ENCODE data around the gene NDUFA7. TPM values are rescaled to one million over a fixed set of nuclear protein-coding genes. Genes with fewer than 3 reads are reported as not detected.

The NDUFA7 gene
- total RNA-seq, 1 experiment from 2014 or later: 76.4 TPM

DNA sequence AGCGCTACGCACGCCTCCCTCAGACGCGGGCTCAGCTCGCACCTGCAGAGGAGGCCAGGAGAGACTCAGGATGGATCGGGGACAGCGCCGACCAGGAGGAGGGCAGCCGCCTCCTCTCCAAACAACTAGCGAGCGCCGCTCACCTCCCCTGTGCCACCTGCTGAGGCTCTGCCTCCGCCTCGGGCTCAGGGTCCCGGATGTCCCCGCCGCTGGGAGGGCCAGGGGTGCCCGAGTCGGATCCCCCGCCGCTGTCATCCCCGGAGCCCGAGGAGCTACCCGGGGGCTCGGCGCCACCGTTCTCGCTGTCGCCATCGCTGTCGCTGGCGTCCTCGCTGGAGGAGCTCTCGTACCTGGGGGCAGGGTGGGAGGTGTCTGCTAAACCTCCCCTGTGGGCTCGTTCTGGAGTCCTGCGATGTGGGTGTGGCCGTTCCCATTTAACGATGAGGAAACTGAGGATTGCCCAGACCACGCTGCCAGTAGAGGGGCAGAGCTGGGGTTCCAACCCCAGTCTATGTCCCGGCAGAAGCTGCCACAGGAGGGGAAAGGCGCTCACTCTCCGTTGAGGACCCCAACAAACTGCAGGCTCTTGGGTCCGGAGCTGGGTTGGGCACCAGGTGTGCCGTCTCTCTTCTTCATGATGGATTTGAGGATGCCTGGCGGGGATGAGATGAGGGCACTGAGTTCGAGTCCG lies 12.7 kb upstream of the NDUFA7 start:
- TF ChIP-seq, protein P1, sequence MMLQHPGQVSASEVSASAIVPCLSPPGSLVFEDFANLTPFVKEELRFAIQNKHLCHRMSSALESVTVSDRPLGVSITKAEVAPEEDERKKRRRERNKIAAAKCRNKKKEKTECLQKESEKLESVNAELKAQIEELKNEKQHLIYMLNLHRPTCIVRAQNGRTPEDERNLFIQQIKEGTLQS (CRISPR knock-in tag; conservative IDR thresholded peaks at IDR 0.05): no peak
- TF ChIP-seq, protein P2, sequence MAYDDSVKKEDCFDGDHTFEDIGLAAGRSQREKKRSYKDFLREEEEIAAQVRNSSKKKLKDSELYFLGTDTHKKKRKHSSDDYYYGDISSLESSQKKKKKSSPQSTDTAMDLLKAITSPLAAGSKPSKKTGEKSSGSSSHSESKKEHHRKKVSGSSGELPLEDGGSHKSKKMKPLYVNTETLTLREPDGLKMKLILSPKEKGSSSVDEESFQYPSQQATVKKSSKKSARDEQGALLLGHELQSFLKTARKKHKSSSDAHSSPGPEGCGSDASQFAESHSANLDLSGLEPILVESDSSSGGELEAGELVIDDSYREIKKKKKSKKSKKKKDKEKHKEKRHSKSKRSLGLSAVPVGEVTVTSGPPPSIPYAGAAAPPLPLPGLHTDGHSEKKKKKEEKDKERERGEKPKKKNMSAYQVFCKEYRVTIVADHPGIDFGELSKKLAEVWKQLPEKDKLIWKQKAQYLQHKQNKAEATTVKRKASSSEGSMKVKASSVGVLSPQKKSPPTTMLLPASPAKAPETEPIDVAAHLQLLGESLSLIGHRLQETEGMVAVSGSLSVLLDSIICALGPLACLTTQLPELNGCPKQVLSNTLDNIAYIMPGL (CRISPR knock-in tag; IDR thresholded peaks at IDR 0.05): 0 out of 2 replicates have a peak, but pooled peaks have one; percentile 19
- TF ChIP-seq MYBL2 (CRISPR knock-in tag; IDR thresholded peaks at IDR 0.05): 0 out of 2 replicates have a peak, but pooled peaks have one; percentile 21
- 0 out of 2 replicates have a peak, but pooled peaks have one; percentile 18 for TF ChIP-seq ETV6 (CRISPR knock-in tag; IDR thresholded peaks at IDR 0.05)
- H3K27ac Mint-ChIP-seq: no peak overlapping the region
- peaks cover 76% of the 10 kb centered on the region for H3K27me3 Mint-ChIP-seq (ENCODE audit: low read depth)
- DNase-seq (ENCODE audit: low spot score) (peak; percentile 57), ATAC-seq (peak; percentile 32)
- ChIA-PET POLR2A (interaction anchor here (0.6 to 1.1 kb wide), 2 partner anchors 10 to 243 kb away, joined by 3 read pairs; no protein-coding TSS in a partner anchor), CTCF (interaction anchor here (0.7 to 5.7 kb wide), 20 partner anchors 8 to 390 kb away, joined by 3 to 40 read pairs (median 6); partner anchors contain the start of genes KANK3, MARCHF2, RAB11B and ZNF414)
- H3K36me3 Mint-ChIP-seq: no peaks in the 10 kb centered on the region
- H3K9me3 Mint-ChIP-seq: no peaks in the 10 kb centered on the region
- H3K4me3 Mint-ChIP-seq: peak overlapping the region; percentile 70
- peaks cover 17% of the 10 kb centered on the region for H3K4me1 Mint-ChIP-seq

DNA sequence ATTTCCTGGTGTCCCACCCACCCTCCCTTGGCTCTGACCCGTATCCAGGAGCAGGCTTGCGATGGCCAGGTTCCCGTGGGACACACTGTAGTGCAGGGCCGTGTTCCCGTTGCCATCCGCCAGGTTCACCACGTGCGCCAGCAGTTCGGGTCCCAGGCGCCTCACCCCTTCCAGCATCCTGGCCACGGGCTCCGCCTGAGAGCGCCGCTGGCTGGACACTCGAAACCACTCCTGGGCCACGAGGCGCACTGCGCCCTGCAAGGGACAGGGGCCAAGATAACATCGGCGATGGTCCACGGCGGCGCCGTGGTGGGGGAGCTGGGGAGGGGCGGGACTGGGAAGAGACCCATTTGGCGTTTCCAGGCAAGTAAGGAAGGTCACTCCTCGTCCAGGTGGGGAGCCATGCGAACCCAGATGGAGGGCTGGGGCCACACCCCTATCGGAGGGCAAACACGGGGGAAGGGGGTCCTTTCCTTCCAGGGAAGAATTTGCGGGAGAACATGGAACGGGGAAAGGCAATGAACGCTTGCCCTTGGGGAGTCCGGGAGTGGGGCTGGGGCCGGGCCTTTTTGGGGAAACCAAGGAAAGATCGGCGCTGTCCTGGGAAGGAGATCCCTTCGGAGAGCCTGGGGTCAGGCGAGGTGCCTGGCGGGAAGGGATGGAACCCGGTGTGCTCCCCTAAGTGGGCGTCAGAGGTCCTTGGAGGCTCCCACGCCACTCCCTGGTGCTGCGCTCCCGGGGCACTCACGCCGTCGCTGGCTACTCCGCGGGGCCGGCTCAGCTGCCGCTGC lies 12.0 kb upstream of the NDUFA7 start:
- Mint-ChIP-seq H3K36me3 (no peaks in the 10 kb centered on the region), H3K9me3 (no peaks in the 10 kb centered on the region), H3K4me1 (peaks cover 13% of the 10 kb centered on the region), H3K27ac (no peak overlapping the region), H3K4me3 (peak overlapping the region; percentile 70), H3K27me3 (ENCODE audit: low read depth) (peaks cover 77% of the 10 kb centered on the region)
- CTCF ChIA-PET: interaction anchor here (0.8 to 5.7 kb wide), 11 partner anchors 8 to 253 kb away, joined by 3 to 40 read pairs (median 7); partner anchors contain the start of genes KANK3 and MARCHF2
- peak; percentile 2; the same call in 1 of the 2 replicates for ATAC-seq
- POLR2A ChIA-PET: interaction anchor here (0.6 kb wide), 1 partner anchor 243 kb away, joined by 3 read pairs; no protein-coding TSS in a partner anchor
- TF ChIP-seq TP53 (CRISPR knock-in tag; IDR thresholded peaks at IDR 0.05) (0 out of 2 replicates have a peak, but pooled peaks have one; percentile 41), NR2C2 (CRISPR knock-in tag; IDR thresholded peaks at IDR 0.05) (no peak)
- TF ChIP-seq, protein P3, sequence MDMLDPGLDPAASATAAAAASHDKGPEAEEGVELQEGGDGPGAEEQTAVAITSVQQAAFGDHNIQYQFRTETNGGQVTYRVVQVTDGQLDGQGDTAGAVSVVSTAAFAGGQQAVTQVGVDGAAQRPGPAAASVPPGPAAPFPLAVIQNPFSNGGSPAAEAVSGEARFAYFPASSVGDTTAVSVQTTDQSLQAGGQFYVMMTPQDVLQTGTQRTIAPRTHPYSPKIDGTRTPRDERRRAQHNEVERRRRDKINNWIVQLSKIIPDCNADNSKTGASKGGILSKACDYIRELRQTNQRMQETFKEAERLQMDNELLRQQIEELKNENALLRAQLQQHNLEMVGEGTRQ (CRISPR knock-in tag; IDR thresholded peaks at IDR 0.05): peak; percentile 39; the same call in 1 of the 2 replicates
- TF ChIP-seq, protein P4, sequence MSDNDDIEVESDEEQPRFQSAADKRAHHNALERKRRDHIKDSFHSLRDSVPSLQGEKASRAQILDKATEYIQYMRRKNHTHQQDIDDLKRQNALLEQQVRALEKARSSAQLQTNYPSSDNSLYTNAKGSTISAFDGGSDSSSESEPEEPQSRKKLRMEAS (CRISPR knock-in tag; IDR thresholded peaks at IDR 0.05): peak; percentile 72
- peak; percentile 60 for DNase-seq (ENCODE audit: low spot score)

DNA sequence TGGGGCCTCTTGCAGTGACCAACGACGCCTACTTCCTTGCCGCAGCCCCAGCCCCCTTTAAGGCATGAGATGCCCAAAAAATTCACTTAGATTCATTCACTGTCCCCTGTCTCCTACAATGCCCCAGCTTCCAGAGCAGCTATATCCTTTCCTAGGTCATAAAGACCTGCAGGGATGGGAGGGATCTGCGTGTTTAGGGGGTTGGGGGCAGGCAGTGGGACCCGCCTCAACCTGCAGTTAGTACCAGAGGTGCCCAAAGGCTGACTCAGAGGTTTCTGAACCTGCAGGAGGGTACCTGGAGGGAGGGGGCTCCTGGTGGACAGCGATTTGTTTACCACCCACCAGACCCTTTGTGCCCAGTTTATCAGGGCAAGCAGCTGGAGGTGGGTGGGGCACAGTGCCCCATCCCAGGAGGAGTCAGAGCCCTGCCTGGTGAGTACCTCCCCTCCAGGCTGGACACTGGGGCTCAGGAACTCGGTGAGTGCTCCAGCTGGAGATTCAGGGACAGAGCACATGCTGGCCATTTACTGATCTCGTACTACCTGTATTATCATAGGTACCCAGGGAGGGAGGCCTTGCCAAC lies 10.2 kb upstream of the NDUFA7 start:
- H3K4me3 Mint-ChIP-seq: no peak overlapping the region
- peaks cover 74% of the 10 kb centered on the region for H3K27me3 Mint-ChIP-seq (ENCODE audit: low read depth)
- ATAC-seq: no peak
- DNase-seq (ENCODE audit: low spot score): no peak
- TF ChIP-seq NFYB (CRISPR knock-in tag; conservative IDR thresholded peaks at IDR 0.05; ENCODE audit: low read depth) (no peak), PRRX2 (CRISPR knock-in tag; IDR thresholded peaks at IDR 0.05) (no peak), JUN (CRISPR knock-in tag; IDR thresholded peaks at IDR 0.05) (no peak), NFE2L1 (CRISPR knock-in tag; IDR thresholded peaks at IDR 0.05) (no peak), TEAD1 (CRISPR knock-in tag; IDR thresholded peaks at IDR 0.05) (no peak), ZNF232 (CRISPR knock-in tag; IDR thresholded peaks at IDR 0.05) (no peak), ZNF219 (CRISPR knock-in tag; IDR thresholded peaks at IDR 0.05; ENCODE audit: borderline replicate concordance) (no peak), GRHL2 (CRISPR knock-in tag; IDR thresholded peaks at IDR 0.05; ENCODE audit: insufficient replicate concordance, severe bottlenecking) (no peak), CBFB (CRISPR knock-in tag; IDR thresholded peaks at IDR 0.05; ENCODE audit: low read depth) (no peak), ZBTB21 (CRISPR knock-in tag; IDR thresholded peaks at IDR 0.05; ENCODE audit: borderline replicate concordance) (no peak), SMAD3 (CRISPR knock-in tag; IDR thresholded peaks at IDR 0.05; ENCODE audit: borderline replicate concordance) (no peak), ZNF317 (CRISPR knock-in tag; IDR thresholded peaks at IDR 0.05; ENCODE audit: borderline replicate concordance, low read depth) (no peak), ETV6 (CRISPR knock-in tag; IDR thresholded peaks at IDR 0.05) (no peak)
- H3K36me3 Mint-ChIP-seq: no peaks in the 10 kb centered on the region
- H3K9me3 Mint-ChIP-seq: no peaks in the 10 kb centered on the region
- ChIA-PET CTCF (interaction anchor here (0.9 kb wide), 1 partner anchor 17 kb away, joined by 3 read pairs; no protein-coding TSS in a partner anchor), POLR2A (no interaction called here)
- no peak overlapping the region for H3K27ac Mint-ChIP-seq
- H3K4me1 Mint-ChIP-seq: peaks cover 8% of the 10 kb centered on the region; the same call in 1 of the 2 replicates

Data from WTC11 (cell line).